NCI-H226 (cell line): ENCODE measurements around the gene INKA2.

Source experiments
- DNase-seq: peaks from one replicate; pipeline ENCODE4 v3.0.0-alpha.2; 2015

The INKA2 gene

DNA sequence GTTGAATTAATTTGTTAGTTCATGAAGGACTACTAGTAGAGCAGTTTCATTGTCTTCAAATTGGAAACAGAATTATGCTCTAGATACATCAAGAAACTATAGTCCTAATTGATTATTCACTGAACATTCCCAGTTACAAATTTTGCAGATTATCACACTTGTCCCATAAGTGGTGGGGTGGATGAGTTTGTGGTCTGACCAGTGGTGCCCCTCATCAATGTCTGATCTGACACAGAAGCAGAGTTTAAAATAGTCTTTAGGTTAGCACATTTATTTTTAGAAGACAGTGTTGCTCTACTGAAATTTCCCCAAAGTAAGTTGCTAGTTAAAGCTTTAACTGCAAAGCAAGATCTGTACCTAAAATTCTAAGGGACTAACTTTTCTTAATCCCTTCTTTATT, 42.9 kb downstream of the INKA2 start:
- no peak for DNase-seq

DNA sequence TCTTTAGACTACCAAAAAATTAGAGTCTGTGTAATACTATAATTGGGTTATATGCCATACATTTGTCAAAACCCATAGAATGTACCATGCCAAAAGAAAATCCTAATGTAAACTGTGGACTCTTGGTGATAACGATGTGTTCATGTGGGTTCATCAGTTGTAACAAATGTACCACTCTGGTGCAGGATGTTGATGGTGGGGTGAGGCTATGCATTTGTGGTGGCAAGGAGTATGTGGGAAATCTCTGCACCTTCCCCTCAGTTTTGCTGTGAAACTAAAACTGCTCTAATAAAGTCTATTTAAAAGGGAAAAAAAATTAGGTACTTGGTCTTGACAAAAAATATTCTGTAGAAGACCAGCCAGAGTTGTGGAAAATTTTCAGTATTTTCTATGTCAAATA, 43.4 kb downstream of the INKA2 start:
- DNase-seq = no peak

DNA sequence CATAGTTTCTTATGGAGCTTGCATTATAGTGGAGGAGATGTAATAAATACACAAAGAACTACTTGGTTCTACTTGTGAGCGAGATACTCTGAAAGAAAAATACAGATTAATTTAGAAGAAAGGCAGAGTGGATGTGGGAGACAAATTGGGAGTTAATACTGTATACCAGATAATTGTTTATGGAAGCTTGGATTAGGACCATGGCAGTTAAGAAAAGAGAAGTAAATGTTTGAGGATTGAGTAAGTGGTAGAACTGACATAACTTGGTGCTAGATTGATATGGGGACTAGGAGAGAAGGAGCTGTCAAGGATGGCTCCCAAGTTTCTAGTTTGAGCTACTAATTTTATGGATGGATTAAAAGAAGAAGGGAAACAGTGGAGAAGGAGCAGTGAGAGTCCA, 47.3 kb downstream of the INKA2 start:
- no peak for DNase-seq

DNA sequence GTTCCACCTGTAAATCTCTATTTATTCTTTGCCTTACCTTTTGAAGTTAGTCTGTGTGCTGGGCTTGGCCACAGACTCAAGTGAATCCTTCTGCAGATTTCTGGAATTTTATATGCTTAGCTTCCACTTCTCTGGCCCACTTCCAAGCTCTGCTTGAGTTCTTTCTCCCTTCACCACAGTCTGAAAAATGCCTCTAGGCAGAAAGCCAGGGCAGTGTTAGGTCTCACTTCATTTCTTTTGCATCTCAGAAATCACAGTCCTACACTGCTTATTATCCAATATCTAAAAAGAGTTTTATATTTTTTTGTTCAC, 48.9 kb downstream of the INKA2 start:
- peak; percentile 84 for DNase-seq
